Fibroblast of pulmonary artery (primary cell): ENCODE measurements around the gene C16orf86.
"Not testable (repeated sequence)": the region's sequence is repeated elsewhere in the genome, so short reads cannot be mapped to it uniquely, and the experiment has no call there.

Source experiments
- DNase-seq: peaks from one replicate; pipeline ENCODE4 v3.0.0-alpha.2; 2010; ENCODE audit warnings: low read depth
- H3K4me3 ChIP-seq: replicated peaks from 2 replicates; pipeline ENCODE4 v1.5.1; 2011; ENCODE audit warnings: low read depth, mild to moderate bottlenecking, control low read depth, low read length, moderate library complexity
- TF ChIP-seq, protein P1 (sequence below): IDR thresholded peaks from 2 replicates; pipeline ENCODE4 v1.5.1; 2011; ENCODE audit warnings: mild to moderate bottlenecking, control low read depth, low read length, inconsistent platforms; ENCODE audit errors: missing control alignments

Gene C16orf86

DNA sequence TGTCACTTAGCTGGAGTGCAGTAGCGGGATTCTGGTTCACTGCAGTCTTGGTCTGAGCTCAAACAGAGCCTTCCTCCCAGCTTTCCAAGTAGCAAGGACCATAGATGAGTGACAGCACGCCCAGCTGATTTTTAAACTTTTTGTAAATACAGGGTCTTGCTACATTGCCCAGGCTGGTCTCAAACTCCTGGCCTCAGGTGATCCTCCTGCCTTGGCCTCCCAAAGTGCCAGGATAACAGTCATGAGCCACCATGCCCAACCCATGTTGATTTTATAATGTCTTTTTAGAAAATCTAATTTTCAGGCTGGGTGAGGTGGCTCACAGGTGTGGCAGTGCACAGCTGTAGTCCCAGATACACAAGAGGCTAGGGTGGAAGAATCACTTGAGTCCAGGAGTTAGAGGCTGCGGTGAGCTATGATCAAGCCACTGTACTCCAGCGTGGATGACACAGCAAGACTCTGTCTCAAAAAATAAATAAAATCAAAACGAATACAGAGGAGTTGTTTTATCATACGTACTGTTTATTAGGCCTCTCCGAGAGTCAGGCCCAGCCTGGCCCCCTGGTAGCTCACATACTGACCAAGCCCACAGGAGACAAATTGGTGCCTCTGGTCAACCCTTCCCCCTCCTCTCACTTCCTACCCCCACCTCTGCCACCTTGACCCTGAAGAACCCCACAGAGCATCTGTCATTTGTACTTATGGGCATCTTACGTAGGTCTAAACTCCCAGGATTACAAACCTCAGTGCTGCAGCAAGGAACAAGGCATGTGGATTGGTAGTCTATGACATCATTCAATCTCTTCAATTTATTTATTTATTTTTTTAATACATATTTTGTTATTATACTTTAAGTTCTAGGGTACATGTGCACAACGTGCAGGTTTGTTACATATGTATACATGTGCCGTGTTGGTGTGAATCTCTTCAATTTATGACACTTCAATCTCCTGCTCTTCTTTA lies 13.6 kb downstream of the C16orf86 start:
- TF ChIP-seq, protein P1, sequence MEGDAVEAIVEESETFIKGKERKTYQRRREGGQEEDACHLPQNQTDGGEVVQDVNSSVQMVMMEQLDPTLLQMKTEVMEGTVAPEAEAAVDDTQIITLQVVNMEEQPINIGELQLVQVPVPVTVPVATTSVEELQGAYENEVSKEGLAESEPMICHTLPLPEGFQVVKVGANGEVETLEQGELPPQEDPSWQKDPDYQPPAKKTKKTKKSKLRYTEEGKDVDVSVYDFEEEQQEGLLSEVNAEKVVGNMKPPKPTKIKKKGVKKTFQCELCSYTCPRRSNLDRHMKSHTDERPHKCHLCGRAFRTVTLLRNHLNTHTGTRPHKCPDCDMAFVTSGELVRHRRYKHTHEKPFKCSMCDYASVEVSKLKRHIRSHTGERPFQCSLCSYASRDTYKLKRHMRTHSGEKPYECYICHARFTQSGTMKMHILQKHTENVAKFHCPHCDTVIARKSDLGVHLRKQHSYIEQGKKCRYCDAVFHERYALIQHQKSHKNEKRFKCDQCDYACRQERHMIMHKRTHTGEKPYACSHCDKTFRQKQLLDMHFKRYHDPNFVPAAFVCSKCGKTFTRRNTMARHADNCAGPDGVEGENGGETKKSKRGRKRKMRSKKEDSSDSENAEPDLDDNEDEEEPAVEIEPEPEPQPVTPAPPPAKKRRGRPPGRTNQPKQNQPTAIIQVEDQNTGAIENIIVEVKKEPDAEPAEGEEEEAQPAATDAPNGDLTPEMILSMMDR = no peak
- DNase-seq = no peak
- no peak overlapping the region for H3K4me3 ChIP-seq

- no peak for DNase-seq
- H3K4me3 ChIP-seq = no peak overlapping the region
- TF ChIP-seq, protein P1 = no peak
Observed at GRCh38 chr16:67683767-67684166, 17.2 kb downstream of the C16orf86 start.

- TF ChIP-seq, protein P1 = no peak
- H3K4me3 ChIP-seq = no peak overlapping the region
- no peak for DNase-seq
Observed at GRCh38 chr16:67685388-67686112, 18.9 kb downstream of the C16orf86 start.

DNA sequence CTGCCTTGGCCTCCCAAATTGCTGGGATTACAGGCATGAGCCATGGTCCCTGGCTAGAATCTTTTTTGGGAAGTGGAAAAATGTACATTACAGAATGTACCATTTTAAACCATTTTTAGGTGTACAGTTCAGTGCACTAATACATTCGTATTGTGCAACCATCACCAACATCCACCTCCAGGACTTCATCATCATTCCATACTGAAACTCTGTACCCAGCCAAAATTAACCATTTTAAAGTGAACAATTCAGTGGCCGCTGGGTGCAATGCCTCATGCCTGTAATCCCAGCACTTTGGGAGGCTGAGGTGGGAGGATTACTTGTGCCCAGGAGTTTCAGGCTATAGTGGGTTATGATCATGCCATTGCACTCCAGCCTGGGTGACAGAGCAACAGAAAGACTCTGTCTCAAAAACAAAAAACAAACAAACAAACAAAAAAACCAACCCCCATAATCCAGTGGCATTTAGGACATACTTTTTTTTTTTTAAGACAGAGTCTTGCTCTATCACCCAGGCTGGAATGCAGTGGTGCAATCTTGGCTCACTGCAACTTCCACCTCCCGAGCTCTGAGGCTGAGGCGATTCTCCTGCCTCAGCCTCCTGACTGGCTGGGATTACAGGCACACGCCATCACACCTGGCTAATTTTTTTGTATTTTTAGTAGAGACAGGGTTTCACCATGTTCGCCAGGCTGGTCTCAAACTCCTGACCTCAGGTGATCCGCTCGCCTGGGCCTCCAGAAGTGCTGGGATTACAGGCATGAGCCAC lies 27.1 kb downstream of the C16orf86 start:
- not testable (repeated sequence) for DNase-seq

GRCh38 chr16:67694611-67695010 lies 28.0 kb downstream of the C16orf86 start:
- no peak for DNase-seq
- TF ChIP-seq, protein P1 = no peak
- no peak overlapping the region for H3K4me3 ChIP-seq

More for the DNA sequence above, 27.1 kb downstream of the C16orf86 start:
- not testable (repeated sequence) for H3K4me3 ChIP-seq

DNA sequence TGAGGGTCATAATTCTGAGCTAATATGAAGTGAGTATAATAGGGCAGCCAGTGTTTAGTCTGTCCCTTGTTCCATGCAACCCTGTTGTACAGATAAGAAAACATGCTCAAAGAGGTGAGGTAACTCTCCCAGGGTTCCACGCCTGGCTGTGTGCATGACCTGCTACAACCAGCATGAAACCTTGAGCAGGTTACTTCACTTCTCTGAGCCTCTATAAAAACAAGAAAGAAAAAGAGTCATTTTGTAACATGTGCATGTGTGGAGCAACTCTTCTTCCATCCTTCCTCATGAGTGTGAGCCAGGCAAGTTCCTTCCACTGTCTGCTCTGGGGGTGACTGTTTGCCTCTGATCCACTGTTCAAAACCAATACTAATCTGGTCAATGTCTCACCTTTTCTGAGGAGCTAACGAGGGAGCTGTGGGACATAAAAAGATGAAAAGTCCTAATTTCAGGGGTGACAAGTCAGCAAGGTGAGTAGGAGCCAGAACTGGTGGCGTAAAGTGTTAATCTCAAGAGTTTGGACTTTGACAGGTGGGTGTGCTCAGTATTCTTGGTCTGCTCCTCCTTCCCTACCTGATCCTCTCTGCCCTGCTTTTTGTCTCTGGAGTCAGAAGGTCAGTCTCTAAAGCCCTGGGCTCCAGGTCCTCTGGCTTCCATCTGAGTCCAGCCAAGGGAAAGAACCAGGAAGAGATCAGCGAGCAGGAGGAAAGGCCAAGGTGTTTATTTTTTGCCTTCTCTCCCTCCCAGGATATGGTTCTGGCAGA lies 31.0 kb downstream of the C16orf86 start:
- TF ChIP-seq, protein P1 = no peak
- H3K4me3 ChIP-seq = no peak overlapping the region
- DNase-seq = no peak
